GF-D8 (cell line): ENCODE measurements around the gene MIOX.

Experiments used
- DNase-seq: peaks from one replicate; lab custom pipeline; 2025; lab: John Stamatoyannopoulos, UW

The MIOX gene

DNA sequence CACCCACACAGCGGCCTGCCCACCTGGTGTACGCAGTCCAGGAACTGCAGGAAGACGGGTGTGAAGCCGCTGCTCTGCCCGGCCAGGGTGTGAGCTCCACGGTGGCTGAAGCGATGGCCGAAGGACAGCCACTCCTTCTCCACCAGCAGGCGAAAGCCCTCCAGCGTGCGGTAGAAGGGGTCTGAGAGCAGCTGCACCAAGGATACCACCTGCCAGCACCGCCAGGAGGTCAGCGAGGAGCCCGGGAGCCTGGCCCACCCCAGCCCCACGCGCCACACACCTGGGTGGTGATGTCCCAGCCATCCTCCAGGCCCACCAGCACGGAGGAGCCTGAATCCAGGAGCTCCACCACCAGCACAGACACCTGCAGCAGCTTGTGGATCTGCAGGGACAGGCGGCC, 31.5 kb upstream of the MIOX start:
- no peak for DNase-seq

DNA sequence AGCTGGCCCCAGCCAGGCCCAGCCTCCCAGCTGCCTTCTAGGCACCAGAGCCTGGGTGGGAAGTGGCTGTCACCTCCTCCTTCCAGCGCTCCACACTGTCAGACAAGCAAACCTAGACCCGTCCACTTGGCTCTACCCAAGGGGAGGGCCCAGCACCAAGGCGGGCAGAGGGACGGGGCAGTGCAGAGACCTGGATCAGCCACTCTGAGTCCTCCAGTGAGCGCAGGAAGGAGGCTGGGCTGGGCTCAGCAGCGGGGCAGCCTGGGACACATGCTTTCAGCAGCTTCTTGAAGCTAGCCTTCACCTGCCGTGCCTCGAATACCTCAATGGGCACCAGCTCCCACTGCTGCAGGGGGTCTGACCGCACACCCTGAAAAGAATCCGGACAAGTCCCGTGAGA, 30.6 kb upstream of the MIOX start:
- no peak for DNase-seq

DNA sequence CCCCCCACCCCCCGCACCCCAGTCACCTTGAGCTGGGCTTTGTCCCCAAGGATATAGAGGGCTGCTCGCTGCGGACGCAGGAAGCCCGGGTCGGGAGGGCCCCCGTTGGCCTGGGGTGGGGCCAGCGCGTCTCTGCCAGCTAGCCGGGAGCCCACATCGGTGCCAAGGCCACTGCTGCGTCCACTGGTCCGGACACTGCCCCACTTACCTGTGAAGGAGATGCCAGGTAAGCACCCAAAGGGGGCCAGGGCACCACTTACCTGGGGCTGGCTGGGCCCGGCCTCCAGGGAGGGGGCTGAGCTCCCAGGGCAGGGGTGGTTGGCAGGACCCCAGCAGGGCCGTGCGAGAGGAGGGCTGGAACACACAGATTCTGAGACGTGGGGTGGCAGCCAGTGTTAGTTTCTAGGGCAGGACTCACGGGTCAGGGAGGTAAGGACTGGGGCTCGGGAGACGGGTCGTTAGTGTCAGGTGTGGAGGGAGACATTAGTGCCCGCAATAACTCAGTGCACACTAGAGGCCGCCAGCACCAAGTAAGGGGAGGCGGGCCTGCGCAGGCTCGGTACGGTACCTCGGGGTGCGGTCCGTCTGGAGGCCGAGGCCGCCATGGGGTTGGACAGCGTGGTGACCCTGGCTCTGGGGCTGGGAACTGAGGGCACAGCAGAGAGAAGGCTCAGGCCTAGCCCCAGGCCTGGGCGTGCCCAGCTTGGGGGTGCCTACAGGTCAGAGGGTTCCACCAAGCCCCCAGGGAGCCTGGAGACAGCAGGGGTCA, 30.0 kb upstream of the MIOX start:
- DNase-seq, result no peak

DNA sequence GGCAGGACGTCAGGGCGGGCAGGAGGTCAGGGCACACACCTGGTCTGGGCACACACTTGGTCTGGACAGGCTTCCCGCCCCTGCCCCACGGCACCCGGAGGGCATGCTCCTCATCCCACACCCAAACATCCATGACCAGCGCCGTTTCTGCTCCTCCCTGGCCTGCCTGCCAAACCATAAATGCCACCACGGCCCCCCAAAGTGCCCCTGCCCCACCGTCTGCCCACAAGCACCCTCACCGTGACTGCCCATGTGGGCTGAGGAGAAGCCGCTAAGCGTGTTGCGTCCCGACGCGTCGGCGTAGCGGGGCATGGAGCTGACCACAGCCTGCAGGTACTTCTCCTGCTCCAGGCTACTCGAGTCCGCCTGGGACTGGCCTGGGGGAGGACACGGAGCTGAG, 27.6 kb upstream of the MIOX start:
- no peak for DNase-seq

DNA sequence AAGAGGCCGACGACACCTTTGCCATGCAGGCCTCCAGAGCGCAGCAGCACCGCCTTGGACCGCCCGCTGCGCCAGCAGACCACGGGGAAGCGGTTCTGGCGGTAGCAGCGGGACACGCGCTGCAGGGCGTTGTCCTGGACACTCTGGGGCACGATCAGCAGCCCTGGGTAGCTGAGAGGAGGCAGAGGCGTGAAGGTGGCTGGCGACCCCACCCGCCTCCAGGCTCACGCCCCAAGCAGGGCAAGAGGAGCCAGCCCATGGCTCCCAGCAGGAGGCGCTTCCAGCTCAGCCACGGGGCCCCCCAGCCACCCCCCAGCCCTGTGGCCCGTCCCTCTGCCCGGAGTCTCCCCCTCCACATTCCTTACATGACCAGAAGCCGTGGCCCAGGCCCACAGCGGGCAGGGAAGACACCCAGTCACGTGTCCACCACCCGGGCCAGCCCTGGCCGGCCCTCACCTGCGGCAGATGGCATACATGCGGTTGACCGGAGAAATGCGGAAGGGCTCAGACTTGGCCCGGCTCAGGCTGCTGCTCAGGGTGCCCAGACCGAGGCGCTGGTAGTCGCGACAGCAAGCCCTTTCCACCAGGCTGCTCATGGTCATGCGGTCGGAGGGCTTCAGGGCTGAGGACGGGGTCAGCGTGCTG, 27.0 kb upstream of the MIOX start:
- no peak for DNase-seq

DNA sequence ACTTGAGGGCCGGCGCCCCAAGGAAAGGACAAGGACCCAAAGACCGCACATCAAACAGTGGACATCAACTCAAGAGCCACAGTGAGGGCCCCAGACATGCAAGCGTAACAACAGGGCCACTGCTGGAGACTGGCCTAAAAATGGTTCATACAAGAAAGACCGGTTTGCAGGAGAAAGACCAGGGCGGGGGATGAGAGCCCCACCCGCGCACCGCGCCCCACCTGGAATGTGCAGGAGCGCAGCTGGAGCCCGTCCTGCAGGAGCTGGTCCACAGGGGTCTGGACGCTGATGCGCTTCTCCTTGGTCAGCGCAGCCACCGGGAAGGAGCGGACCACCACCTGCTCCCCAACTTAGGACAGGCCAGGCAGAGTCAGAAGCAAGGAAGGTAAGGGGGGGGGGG, 25.7 kb upstream of the MIOX start:
- no peak for DNase-seq

DNA sequence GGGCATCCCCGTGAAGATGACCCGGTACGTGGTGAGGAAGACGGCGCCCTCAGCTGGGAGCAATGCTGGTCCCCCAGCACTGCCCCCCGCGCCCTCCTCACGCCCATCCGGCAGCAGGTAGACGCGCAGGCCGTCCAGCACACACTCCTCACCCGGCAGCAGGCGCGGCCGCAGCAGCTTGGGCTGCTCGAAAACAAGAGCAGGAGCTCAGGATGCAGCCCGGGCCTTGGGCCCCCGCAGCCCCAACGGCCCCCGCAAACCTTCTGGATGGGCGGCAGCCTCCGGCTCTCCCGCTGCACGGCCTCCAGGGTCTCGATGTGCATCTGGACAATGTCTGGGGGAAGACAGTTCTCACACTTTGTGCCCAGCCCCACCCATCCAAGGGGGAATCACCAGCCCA, 25.1 kb upstream of the MIOX start:
- no peak for DNase-seq

DNA sequence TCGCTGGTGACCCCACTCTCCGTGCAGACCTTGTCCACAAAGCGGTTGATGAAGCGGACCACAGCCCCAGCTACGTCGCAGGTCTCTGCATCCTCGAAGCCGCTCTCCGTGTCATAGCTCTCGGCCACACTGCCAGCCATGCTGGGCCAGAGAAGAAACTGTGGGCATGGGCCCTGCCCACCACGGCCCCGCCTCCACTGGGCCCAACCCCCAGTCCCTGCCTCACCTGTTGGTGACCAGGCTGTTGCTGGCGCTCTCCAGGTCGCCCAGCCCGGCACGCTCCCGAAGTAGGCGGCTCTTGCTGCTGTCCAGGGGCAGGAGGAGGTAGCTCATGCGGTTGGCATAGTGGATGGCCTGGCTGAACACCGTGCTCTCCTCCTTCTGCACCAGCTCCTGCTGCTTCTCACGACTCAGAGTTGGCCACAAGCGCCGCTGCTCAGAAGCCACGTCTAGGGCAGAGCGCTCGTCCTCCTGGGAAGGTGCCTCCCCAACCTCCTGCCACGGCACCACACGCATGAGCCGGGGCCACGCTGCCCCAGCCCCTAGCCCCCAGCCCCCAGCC, 24.6 kb upstream of the MIOX start:
- DNase-seq, result no peak

DNA sequence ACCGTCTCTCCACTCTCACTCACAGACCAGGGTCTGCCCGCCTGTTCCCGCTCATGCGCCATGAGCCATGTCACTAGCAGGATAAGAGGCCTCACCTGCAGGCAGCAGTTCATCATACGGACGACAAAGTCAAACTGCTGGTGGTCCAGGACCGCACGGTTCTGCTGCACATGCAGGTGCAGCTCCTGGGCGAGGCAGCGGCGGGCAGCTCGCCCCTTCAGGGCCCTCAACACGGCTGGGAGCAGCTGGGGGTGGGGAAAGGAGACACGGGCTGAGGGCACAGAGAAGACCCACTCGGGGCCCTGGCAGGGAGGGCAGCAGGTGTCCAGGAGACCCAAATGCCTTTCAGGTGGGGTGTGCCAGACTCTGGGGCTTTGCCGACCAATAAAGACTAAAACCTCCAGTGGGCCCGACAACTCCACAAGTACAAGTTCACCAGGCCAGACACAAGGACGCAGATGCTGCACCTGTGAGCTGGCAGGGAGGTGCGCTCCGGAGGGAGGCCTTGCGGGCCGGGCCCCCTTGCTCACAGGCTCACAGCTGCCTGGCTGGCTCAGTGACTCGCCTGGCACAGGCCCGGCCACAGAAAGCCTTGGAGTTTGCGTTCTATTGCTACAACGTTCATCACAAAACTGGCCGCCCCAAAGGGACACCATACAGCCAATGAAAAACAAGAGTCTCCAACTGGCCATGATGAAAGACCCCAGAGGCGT, 23.3 kb upstream of the MIOX start:
- no peak for DNase-seq

DNA sequence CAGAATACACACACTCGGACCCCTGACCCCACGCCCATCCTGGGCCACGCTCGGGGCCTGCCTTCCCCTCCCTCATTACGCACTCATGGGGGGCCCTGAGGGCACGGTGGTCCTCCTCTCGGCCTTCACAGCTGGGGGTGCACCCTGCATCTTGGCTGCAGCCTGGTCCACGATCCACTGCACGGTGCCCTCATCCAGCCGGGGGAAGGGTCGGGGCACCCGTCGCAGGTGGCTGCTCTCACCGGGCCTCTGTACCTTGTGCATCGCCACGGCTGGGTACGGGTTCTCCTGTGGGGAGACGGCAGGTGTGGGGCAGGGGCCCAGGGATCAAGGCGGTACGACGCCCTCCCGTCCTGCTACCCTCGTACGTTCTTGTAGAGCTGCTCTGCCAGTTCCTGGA, 22.2 kb upstream of the MIOX start:
- DNase-seq, result no peak

DNA sequence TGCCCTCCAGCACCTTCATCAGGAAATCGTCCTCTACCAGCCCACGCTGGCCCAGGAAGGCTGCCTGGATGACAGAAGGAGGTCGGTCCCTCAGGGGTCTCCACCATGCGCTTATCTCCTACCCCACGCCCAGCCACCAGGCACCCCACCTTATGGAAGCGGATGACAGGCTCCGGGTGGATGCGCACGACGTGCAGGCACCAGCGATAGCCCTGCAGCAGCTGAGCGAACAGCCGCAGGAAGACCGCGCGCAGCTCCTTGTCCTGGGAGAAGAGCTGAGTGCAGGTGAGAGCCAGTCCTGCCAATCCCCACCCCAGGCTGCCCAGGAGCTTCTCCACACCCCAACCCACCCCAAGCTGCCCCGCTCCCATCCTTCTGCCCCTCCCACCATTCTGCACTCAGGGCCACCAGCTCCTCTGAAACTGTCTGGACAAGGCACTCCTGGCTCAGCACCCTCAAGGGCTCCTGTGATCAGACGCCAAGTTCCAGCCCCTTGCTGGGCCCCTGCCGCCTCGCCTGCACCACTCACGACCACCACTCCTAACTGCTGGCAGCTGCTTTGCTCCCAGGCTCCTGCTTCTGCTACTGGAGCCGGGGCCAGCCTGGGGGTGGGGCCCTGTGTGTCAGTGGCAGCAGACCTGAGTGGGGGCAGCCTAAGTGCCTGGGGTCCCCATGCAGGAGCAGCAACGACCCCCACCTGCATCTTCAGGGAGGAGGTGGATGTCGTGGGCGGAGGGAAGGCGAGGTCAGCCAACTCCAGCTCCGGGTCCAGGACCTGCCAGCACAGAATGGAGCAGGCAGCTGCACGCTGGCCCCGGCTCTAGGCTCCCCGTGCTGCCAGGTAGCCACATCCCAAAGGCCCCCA, 21.4 kb upstream of the MIOX start:
- DNase-seq, result no peak

DNA sequence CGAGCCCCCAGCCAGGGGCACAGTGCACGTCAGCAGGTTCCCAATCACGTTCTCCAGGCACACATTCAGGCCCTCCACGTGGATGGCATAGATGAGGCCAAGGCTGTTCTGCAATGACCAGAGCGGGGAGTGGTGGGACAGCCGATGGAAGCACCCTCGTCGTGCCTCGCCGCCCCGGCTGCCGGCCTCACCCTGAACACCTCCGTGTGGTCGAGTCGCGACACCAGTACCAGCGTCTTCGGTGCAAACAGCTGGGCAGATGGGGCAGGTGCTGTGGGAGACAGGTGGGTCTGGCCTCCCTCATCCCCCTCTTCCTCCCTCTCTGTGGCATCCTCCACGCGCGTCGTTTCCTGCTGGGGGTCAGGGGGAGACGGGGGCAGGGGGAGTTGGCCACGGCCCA, 19.3 kb upstream of the MIOX start:
- no peak for DNase-seq

DNA sequence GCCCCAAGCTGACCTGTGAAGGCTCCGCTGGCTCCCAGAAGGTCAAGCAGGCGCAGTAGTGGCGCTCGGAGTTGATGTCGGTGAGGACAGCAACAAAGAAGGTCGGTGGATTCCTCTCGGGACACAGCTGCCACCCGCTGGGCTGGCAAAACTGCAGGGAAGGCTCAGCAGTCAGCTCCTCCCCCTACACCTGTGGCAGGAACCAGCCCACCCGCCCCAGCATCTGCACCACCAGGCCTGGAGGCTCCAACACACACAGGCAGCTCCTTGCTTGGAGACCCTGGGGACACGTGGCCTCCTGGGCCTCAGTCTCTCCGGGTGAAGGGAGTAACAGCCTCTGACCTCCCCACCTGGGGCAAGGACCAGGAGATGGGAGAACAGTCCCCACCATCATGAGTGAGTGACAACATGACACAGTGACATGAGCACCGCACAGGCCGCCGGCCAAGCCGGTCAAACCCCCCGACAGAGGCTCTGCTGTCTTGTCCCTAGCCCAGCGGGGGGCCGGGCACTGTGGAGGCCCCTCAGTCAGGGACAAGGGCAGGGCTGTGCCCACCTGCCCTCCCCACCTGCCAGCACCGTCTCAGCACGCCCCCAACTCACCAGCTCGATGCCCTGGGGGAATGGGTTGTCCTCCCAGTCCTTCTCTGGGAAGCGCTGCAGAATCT, 18.8 kb upstream of the MIOX start:
- DNase-seq, result no peak

DNA sequence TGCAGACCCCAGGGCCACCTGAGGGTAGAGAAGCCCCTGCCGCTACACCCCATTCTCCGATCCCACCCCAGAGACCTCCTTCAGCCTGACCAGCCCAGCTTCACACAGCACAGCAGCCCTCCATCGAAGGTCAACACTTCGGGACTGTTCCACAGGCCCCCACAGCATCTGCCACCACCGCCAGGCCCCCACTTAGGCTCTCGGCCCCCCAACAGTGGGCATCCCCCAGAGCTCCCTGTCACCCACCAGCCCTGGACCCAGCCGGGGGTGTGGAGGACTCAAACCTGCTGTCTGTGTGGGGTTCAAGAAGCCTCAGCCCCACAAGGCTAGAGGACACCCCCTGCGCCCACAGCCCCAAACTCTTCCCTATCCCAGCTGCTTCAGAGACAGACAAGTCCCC, 18.0 kb upstream of the MIOX start:
- DNase-seq, result no peak

DNA sequence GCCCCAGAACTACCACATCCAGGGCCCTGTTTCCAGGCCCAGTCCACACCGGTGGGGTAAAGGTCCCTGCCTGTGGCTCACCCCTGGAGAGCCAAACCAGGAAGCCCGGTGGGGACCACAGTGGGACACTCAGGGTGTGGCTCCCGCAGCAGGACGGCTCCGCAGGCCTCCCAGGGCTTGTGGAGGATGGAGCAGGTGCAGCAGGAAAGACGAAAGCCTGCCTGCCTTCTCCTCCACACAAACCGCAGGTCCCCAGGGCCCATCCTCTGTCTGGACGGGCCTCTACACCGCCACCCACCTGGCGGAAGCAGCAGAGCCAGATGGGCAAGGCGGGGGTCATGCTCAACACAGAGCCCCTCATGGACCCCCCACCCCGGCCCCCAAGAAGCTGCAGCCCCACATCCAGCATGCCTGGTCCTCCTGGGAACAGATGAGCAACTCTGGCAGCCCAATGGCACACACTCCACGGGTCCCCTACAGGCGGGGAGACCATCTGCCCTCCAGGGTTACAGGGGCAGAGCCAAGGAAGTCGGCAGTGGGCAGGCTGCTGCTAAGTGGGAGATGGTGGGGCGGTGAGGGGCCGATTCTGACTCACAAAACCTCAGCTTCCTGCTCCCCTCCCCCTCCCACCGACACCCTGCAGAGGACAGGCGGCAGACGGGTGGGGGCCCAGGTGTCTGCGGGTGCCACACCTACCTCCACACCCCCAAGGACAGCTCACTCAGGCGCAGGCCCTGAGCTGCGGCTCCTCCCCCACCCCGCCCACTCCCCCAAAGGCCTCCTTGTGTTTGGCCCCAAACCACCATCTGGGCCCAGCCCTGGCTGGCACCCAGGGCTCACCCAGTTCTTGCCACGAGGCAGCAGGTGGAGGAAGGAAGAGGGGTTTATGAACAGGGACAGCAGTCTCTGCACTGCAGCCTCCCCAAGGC, 17.0 kb upstream of the MIOX start:
- peak; percentile 93 for DNase-seq

DNA sequence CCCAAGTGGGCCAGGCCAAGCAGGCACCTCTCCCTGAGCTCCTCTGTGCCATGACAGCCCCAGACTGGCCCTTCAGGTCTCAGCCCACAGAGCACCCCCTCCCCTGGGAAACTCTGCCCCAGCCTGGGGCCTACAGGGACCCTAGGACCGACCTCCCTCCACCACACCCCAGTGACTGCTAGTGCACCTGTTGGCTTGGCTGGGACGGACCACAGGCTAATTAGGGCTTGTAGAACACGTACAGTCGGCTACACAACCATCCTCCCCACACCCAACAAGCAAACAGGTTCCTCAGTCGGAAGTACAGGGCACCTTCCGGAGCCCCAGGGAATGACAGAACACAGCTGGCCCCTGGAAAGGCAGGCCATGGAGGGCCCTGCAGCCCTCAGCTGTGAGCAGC, 16.2 kb upstream of the MIOX start:
- no peak for DNase-seq

DNA sequence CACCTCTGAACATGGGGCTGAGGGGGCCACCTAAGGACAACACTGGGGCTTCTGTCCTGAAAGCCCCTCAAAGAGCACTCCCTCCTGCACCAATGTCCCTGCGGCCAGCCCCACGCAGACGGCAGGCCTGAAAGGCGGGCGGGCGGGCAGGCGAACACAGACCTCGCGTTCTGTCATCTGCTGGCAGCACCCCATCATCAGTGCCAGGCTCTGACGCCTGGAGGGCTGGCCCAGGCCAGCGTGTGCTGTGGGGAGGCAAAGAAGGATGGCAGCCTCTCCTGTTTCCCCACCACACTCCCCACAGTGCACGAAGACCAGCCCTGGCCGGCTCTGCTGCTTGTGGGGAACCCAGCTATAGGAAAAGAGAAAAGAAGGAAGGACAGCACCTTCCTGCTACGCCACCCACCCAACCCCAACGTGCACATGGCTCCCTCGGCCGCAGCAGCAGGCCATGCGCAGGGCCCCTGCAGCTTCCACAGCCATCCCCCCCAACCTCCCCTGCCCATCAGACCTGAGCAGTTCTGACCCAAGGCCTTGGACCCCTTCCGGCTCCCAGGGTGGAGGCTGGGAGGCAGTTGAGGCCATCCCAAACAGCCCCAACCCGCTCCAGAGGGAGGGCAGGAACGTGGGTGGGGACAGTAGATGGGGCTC, 15.3 kb upstream of the MIOX start:
- no peak for DNase-seq

DNA sequence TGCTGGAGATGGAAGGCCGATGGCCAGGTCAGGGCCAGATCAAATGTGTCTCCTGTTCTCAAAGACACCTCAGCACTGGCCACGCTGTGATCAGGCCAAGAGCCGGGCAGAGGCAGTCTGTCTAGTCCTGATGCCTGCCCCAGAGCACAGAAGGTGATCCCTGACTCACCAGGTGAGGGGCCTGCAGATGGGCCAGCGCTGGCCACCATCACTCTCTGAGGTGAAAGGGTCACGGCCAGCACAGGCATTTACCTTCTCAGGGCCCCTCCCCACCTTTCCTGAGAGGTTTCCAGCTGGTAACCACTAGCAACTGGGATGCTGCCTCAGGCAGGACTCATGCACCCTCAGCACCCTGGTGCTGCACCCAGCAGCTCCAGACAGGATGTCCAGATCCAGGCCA, 14.7 kb upstream of the MIOX start:
- DNase-seq, result no peak

DNA sequence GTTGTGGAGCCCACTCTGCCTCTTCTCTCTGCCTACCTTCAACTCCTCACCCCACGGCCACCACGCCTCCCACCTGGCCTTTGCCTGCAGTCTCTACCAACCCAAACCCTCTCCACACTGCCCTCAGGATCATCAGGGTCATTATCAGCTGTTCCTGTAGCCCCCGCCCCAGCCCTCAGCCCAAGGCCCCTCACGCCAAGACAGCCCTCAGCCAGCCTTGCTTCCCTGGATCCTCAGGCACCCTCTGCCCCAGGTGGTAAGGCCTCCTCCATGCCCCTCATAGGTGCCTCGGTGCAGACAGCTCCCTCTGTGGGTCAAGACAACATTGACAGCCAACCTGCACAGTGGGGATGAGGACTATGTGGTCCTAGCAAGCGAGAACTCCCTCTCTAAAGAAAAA, 13.6 kb upstream of the MIOX start:
- DNase-seq, result no peak
